GM19043 (cell line): ENCODE measurements around the gene DENND2A.
"Not testable (repeated sequence)": the region's sequence is repeated elsewhere in the genome, so short reads cannot be mapped to it uniquely, and the experiment has no call there.

Experiments used
- ATAC-seq: cut with Tn5 transposase; IDR thresholded peaks from one replicate; pipeline ENCODE4 v1.9.1; 2021; ENCODE audit warnings: low read depth; ENCODE audit not compliant: unreplicated experiment

Gene DENND2A

GRCh38 chr7:140621401-140622021 lies 19.1 kb downstream of the DENND2A start:
- no peak for ATAC-seq

- not testable (repeated sequence) for ATAC-seq
These were observed 20.6 kb downstream of the DENND2A start for GRCh38 chr7:140619915-140620510.

GRCh38 chr7:140619176-140619575 lies 21.4 kb downstream of the DENND2A start:
- no peak for ATAC-seq

- no peak for ATAC-seq
These were observed 22.3 kb downstream of the DENND2A start for GRCh38 chr7:140618306-140618705.

- no peak for ATAC-seq
These were observed 23.5 kb downstream of the DENND2A start for GRCh38 chr7:140617081-140617480.

GRCh38 chr7:140616328-140616727 lies 24.3 kb downstream of the DENND2A start:
- no peak for ATAC-seq

- no peak for ATAC-seq
These were observed 29.0 kb downstream of the DENND2A start for GRCh38 chr7:140611641-140612040.

- no peak for ATAC-seq
These were observed 30.1 kb downstream of the DENND2A start for GRCh38 chr7:140610204-140611165.

GRCh38 chr7:140609646-140610045 lies 31.0 kb downstream of the DENND2A start:
- ATAC-seq: no peak

GRCh38 chr7:140607441-140607989 lies 33.1 kb downstream of the DENND2A start:
- no peak for ATAC-seq

- ATAC-seq: no peak
These were observed 35.3 kb downstream of the DENND2A start for GRCh38 chr7:140605337-140605736.

- ATAC-seq: no peak
These were observed 35.9 kb downstream of the DENND2A start for GRCh38 chr7:140604760-140605159.

GRCh38 chr7:140604076-140604475 lies 36.5 kb downstream of the DENND2A start:
- no peak for ATAC-seq

GRCh38 chr7:140601566-140602174 lies 38.9 kb downstream of the DENND2A start:
- ATAC-seq: no peak

- no peak for ATAC-seq
These were observed 40.3 kb downstream of the DENND2A start for GRCh38 chr7:140600341-140600740.

- no peak for ATAC-seq
These were observed 43.1 kb downstream of the DENND2A start for GRCh38 chr7:140597428-140597949.

- ATAC-seq: no peak
These were observed 43.8 kb downstream of the DENND2A start for GRCh38 chr7:140596519-140597427.

- ATAC-seq: no peak
These were observed 45.0 kb downstream of the DENND2A start for GRCh38 chr7:140595468-140596092.

GRCh38 chr7:140594131-140594691 lies 46.4 kb downstream of the DENND2A start:
- no peak for ATAC-seq
